Nephron (organoid): Measurements from ENCODE around the gene GALK1.

Source experiments
- H3K27ac Mint-ChIP-seq, 3 experiments: 2 replicates each; pipeline ENCODE4 v1.8.0; 2020; ENCODE audit warnings: mixed read lengths in 3 of 3, mild to moderate bottlenecking in 2 of 3, moderate library complexity in 1 of 3
- H3K27me3 Mint-ChIP-seq: 2 replicates; pipeline ENCODE4 v1.8.0; 2021; ENCODE audit warnings: low read depth, mild to moderate bottlenecking, moderate library complexity, mixed read lengths
- H3K36me3 Mint-ChIP-seq: 2 replicates; pipeline ENCODE4 v1.8.0; 2020; ENCODE audit warnings: low read depth, mixed read lengths
- H3K4me1 Mint-ChIP-seq: 2 replicates; pipeline ENCODE4 v1.8.0; 2020; ENCODE audit warnings: mixed read lengths
- H3K4me3 Mint-ChIP-seq, 3 experiments: 2 replicates each; pipeline ENCODE4 v1.8.0; 2020; ENCODE audit warnings: mild to moderate bottlenecking in 3 of 3, mixed read lengths in 3 of 3, moderate library complexity in 2 of 3
- H3K9me3 Mint-ChIP-seq: 2 replicates; pipeline ENCODE4 v1.8.0; 2020; ENCODE audit warnings: mixed read lengths
- CTCF ChIP-seq, 3 experiments: fragments of 200-600 bp; sonication (generic); IDR thresholded peaks; one replicate each; pipeline ENCODE4 v1.5.0; 2021; ENCODE audit warnings: antibody characterized with exemption in 3 of 3; ENCODE audit not compliant: unreplicated experiment in 3 of 3

The GALK1 gene

GRCh38 chr17:75749545-75750389 lies 15.2 kb downstream of the GALK1 start:
- Mint-ChIP-seq H3K27ac (no peak overlapping the region), H3K27me3 (no peaks in the 10 kb centered on the region), H3K36me3 (no peaks in the 10 kb centered on the region), H3K4me1 (peaks cover 4% of the 10 kb centered on the region), H3K9me3 (no peaks in the 10 kb centered on the region), H3K4me3 (no peak overlapping the region)
- TF ChIP-seq CTCF (IDR thresholded peaks at IDR 0.05; ENCODE audit: unreplicated experiment in 3 of 3) = peak; percentile 92 to 94 (median 93)

GRCh38 chr17:75748706-75749105 lies 16.3 kb downstream of the GALK1 start:
- no peaks in the 10 kb centered on the region for H3K27me3 Mint-ChIP-seq
- no peaks in the 10 kb centered on the region for H3K9me3 Mint-ChIP-seq
- H3K36me3 Mint-ChIP-seq = no peaks in the 10 kb centered on the region
- no peaks in the 10 kb centered on the region for H3K4me1 Mint-ChIP-seq
- no peak for TF ChIP-seq CTCF (IDR thresholded peaks at IDR 0.05; ENCODE audit: unreplicated experiment in 3 of 3)
- no peak overlapping the region for H3K4me3 Mint-ChIP-seq
- no peak overlapping the region for H3K27ac Mint-ChIP-seq

GRCh38 chr17:75743625-75744206 lies 21.3 kb downstream of the GALK1 start:
- Mint-ChIP-seq H3K4me3 (no peak overlapping the region), H3K27ac (no peak overlapping the region), H3K27me3 (no peaks in the 10 kb centered on the region), H3K36me3 (no peaks in the 10 kb centered on the region), H3K4me1 (no peaks in the 10 kb centered on the region), H3K9me3 (no peaks in the 10 kb centered on the region)
- no peak for TF ChIP-seq CTCF (IDR thresholded peaks at IDR 0.05; ENCODE audit: unreplicated experiment in 3 of 3)

GRCh38 chr17:75742337-75742736 lies 22.7 kb downstream of the GALK1 start:
- Mint-ChIP-seq H3K27me3 (no peaks in the 10 kb centered on the region), H3K4me3 (no peak overlapping the region), H3K4me1 (no peaks in the 10 kb centered on the region), H3K36me3 (no peaks in the 10 kb centered on the region), H3K9me3 (no peaks in the 10 kb centered on the region), H3K27ac (no peak overlapping the region)
- no peak for TF ChIP-seq CTCF (IDR thresholded peaks at IDR 0.05; ENCODE audit: unreplicated experiment in 3 of 3)

- Mint-ChIP-seq H3K27me3 (peaks cover 3% of the 10 kb centered on the region), H3K36me3 (no peaks in the 10 kb centered on the region), H3K9me3 (no peaks in the 10 kb centered on the region), H3K4me1 (no peaks in the 10 kb centered on the region), H3K4me3 (no peak overlapping the region), H3K27ac (no peak overlapping the region)
- no peak for TF ChIP-seq CTCF (IDR thresholded peaks at IDR 0.05; ENCODE audit: unreplicated experiment in 3 of 3)
These were observed 24.3 kb downstream of the GALK1 start for GRCh38 chr17:75740631-75741077.
